OCI-LY1 (cell line): ENCODE results near the gene TERT.

Experiments used
- H2AFZ ChIP-seq: fragments of 200-600 bp; sonication (generic), shearing (Covaris generic); 2 replicates; pipeline ENCODE4 v1.6.0; 2014; ENCODE audit warnings: antibody characterized with exemption, mild to moderate bottlenecking, low read length
- H3F3A ChIP-seq: fragments of 200-600 bp; sonication (generic), shearing (Covaris generic); 2 replicates; pipeline ENCODE4 v1.6.0; 2014; ENCODE audit warnings: mild to moderate bottlenecking, antibody characterized with exemption, low read length, moderate library complexity; ENCODE audit not compliant: insufficient read depth
- H3K27ac ChIP-seq: fragments of 200-600 bp; sonication (generic); 2 replicates; pipeline ENCODE4 v1.5.1; 2014; ENCODE audit warnings: low read length, mixed run types, mild to moderate bottlenecking, low read depth; ENCODE audit not compliant: poor library complexity, severe bottlenecking
- H3K27me3 ChIP-seq: fragments of 200-600 bp; sonication (generic); 2 replicates; pipeline ENCODE4 v1.6.0; 2014; ENCODE audit warnings: antibody characterized with exemption, mild to moderate bottlenecking, low read length, moderate library complexity; ENCODE audit not compliant: insufficient read depth
- H3K36me3 ChIP-seq: fragments of 200-600 bp; sonication (generic); 2 replicates; pipeline ENCODE4 v1.6.1; 2014; ENCODE audit warnings: mild to moderate bottlenecking, antibody characterized with exemption, low read length, moderate library complexity, mixed read lengths; ENCODE audit not compliant: insufficient read depth
- H3K4me1 ChIP-seq: fragments of 200-600 bp; sonication (generic); 2 replicates; pipeline ENCODE4 v1.5.1; 2014; ENCODE audit warnings: mild to moderate bottlenecking, low read length, moderate library complexity; ENCODE audit not compliant: insufficient read depth, severe bottlenecking
- H3K4me2 ChIP-seq: fragments of 200-600 bp; sonication (generic), shearing (Covaris generic); 2 replicates; pipeline ENCODE4 v1.6.1; 2014; ENCODE audit warnings: low read length
- H3K4me3 ChIP-seq: fragments of 200-600 bp; sonication (generic); 2 replicates; pipeline ENCODE4 v1.5.1; 2014; ENCODE audit warnings: low read length, low read depth, mild to moderate bottlenecking, mixed read lengths; ENCODE audit not compliant: poor library complexity, severe bottlenecking
- H3K79me2 ChIP-seq: fragments of 200-600 bp; shearing (Covaris generic); 2 replicates; pipeline ENCODE4 v1.6.1; 2016; ENCODE audit warnings: mixed run types, low read length, mixed read lengths; ENCODE audit not compliant: insufficient read depth
- H3K9ac ChIP-seq: fragments of 200-600 bp; sonication (generic), shearing (Covaris generic); 2 replicates; pipeline ENCODE4 v1.6.1; 2014; ENCODE audit warnings: mild to moderate bottlenecking, low read length, mixed read lengths
- H3K9me2 ChIP-seq: fragments of 200-600 bp; sonication (generic), shearing (Covaris generic); 2 replicates; pipeline ENCODE4 v1.6.1; 2014; ENCODE audit warnings: low read depth, mild to moderate bottlenecking, low read length, mixed read lengths
- H3K9me3 ChIP-seq: fragments of 200-600 bp; shearing (Covaris generic); 2 replicates; pipeline ENCODE4 v1.6.1; 2014; ENCODE audit warnings: low read length, mixed read lengths
- H4K20me1 ChIP-seq: fragments of 200-600 bp; sonication (generic), shearing (Covaris generic); 2 replicates; pipeline ENCODE4 v1.6.0; 2016; ENCODE audit warnings: mild to moderate bottlenecking, low read length; ENCODE audit not compliant: insufficient read depth
- EZH2 ChIP-seq: fragments of 200-600 bp; sonication (generic), shearing (Covaris generic); IDR thresholded peaks from 2 replicates; pipeline ENCODE4 v1.8.0; 2017; ENCODE audit warnings: borderline replicate concordance, mixed run types, mild to moderate bottlenecking, antibody characterized with exemption, low read length, moderate library complexity, mixed read lengths
- TF ChIP-seq, protein P1 (sequence below): fragments of 200-600 bp; sonication (generic), shearing (Covaris generic); IDR thresholded peaks from 2 replicates; pipeline ENCODE4 v1.5.1; 2017; ENCODE audit warnings: mild to moderate bottlenecking, antibody characterized with exemption, low read length, moderate library complexity, mixed read lengths

TERT gene

DNA sequence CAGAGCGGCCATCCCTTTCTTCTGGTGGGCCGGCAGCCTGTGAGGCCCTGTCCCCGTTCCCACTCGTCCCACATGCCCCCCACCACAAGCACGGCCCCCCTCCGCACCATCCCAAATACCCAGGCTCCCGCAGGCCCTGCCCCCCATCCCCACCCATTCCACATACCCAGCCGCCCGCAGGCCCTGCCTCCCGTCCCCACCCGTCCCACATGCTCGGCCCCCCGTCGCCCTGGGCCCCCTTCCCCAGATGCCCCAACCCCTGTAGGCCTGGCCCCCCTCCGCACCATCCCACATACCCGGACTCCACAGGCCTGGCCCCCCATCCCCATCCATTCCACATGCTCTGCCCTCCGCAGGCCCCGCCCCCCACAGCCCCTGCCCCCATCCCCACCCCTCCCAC lies 82.0 kb downstream of the TERT start:
- Histone ChIP-seq H3K27me3 (no peaks in the 10 kb centered on the region; the same call in none of the 2 replicates), H3F3A (no peaks in the 10 kb centered on the region), H2AFZ (no peak overlapping the region), H3K4me1 (no peaks in the 10 kb centered on the region), H3K36me3 (no peaks in the 10 kb centered on the region), H3K79me2 (no peaks in the 10 kb centered on the region), H3K9ac (no peak overlapping the region), H3K4me3 (no peak overlapping the region), H3K4me2 (no peak overlapping the region), H3K27ac (no peak overlapping the region), H3K9me2 (no peaks in the 10 kb centered on the region), H3K9me3 (no peaks in the 10 kb centered on the region), H4K20me1 (no peaks in the 10 kb centered on the region)
- no peak for TF ChIP-seq EZH2
- TF ChIP-seq, protein P1, sequence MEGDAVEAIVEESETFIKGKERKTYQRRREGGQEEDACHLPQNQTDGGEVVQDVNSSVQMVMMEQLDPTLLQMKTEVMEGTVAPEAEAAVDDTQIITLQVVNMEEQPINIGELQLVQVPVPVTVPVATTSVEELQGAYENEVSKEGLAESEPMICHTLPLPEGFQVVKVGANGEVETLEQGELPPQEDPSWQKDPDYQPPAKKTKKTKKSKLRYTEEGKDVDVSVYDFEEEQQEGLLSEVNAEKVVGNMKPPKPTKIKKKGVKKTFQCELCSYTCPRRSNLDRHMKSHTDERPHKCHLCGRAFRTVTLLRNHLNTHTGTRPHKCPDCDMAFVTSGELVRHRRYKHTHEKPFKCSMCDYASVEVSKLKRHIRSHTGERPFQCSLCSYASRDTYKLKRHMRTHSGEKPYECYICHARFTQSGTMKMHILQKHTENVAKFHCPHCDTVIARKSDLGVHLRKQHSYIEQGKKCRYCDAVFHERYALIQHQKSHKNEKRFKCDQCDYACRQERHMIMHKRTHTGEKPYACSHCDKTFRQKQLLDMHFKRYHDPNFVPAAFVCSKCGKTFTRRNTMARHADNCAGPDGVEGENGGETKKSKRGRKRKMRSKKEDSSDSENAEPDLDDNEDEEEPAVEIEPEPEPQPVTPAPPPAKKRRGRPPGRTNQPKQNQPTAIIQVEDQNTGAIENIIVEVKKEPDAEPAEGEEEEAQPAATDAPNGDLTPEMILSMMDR = no peak

DNA sequence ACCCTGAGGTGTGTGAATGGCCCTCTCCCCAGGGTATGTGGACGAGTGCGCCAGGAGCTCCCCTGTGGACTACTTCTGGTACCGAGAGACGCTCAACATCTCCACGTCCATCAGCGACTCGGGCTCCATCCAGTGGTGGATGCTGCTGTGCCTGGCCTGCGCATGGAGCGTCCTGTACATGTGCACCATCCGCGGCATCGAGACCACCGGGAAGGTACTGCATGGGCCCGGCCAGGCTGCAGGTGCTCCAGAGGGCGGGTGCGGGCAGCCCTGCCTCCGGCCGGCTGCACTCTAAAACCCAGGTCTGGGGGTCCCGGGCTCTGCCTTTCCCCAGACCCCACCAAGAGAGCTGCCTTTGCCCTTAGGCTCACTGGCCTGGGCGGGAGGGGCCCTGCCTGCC lies 82.6 kb downstream of the TERT start:
- Histone ChIP-seq H3K9ac (no peak overlapping the region), H4K20me1 (no peaks in the 10 kb centered on the region), H3K4me2 (no peak overlapping the region), H3K79me2 (no peaks in the 10 kb centered on the region), H3K36me3 (no peaks in the 10 kb centered on the region), H3F3A (no peaks in the 10 kb centered on the region), H3K4me3 (no peak overlapping the region), H3K27ac (no peak overlapping the region), H3K9me2 (no peaks in the 10 kb centered on the region), H3K9me3 (no peaks in the 10 kb centered on the region), H3K4me1 (no peaks in the 10 kb centered on the region), H2AFZ (no peak overlapping the region), H3K27me3 (no peaks in the 10 kb centered on the region; the same call in none of the 2 replicates)
- TF ChIP-seq EZH2 = no peak
- TF ChIP-seq, protein P1 = no peak

DNA sequence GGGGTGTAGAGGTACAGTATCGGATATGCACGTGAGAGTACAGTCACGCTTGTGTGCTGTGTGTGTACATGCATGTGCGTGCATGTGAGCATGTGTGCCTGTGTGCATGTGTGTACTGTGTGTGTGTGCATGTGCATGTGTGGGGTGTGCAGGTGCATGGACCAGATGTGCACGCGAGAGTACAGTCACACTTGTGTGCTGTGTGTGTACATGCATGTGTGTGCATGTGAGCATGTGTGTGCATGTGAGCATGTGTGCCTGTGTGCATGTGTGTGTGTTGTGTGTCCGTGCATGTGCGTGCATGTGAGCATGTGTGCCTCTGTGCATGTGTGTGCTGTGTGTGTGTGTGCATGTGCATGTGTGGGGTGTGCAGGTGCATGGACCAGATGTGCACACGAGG lies 83.2 kb downstream of the TERT start:
- H3K79me2 ChIP-seq = no peaks in the 10 kb centered on the region
- no peak overlapping the region for H3K4me2 ChIP-seq
- H2AFZ ChIP-seq = no peak overlapping the region
- no peaks in the 10 kb centered on the region; the same call in none of the 2 replicates for H3K27me3 ChIP-seq
- no peak overlapping the region for H3K27ac ChIP-seq
- H3K9me2 ChIP-seq = no peaks in the 10 kb centered on the region
- TF ChIP-seq EZH2 = no peak
- TF ChIP-seq, protein P1 = no peak
- H3K36me3 ChIP-seq = no peaks in the 10 kb centered on the region
- H3K9ac ChIP-seq = no peak overlapping the region
- no peaks in the 10 kb centered on the region for H3K9me3 ChIP-seq
- H3K4me3 ChIP-seq = no peak overlapping the region
- H3F3A ChIP-seq = no peaks in the 10 kb centered on the region
- H4K20me1 ChIP-seq = no peaks in the 10 kb centered on the region
- no peaks in the 10 kb centered on the region for H3K4me1 ChIP-seq
